ENCODE data around the gene TFF1.

TFF1 gene

GRCh38 chr21:42314616-42315295, 51.6 kb downstream of the TFF1 start:
- no peak for DNase-seq

- no peak for DNase-seq
Measured at GRCh38 chr21:42313501-42313969, 52.8 kb downstream of the TFF1 start.

- no peak for DNase-seq
Measured at GRCh38 chr21:42312626-42313104, 53.7 kb downstream of the TFF1 start.
